Fibroblast of the conjunctiva (primary cell): ENCODE results near the gene ABR.

Experiments
- DNase-seq: peaks from one replicate; pipeline ENCODE4 v3.0.0-alpha.2; 2010; ENCODE audit warnings: low read depth

The ABR gene

GRCh38 chr17:1179818-1180742 is at the start of gene ABR:
Gene ABR (minus strand): TSS chr17:1179981. CDS start chr17:1179727, 254 bp downstream.
- DNase-seq, result no peak

- no peak for DNase-seq
Observed at GRCh38 chr17:1229349-1229899, 49.6 kb upstream of the ABR start.

- DNase-seq, result no peak
Observed at GRCh38 chr17:1228781-1229348, 49.1 kb upstream of the ABR start.

GRCh38 chr17:1227917-1228780 is 48.4 kb upstream of the ABR start:
- no peak for DNase-seq

- DNase-seq, result no peak
Observed at GRCh38 chr17:1227365-1227764, 47.6 kb upstream of the ABR start.

GRCh38 chr17:1226308-1226707 is 46.5 kb upstream of the ABR start:
- no peak for DNase-seq

- DNase-seq, result no peak
Observed at GRCh38 chr17:1224330-1224729, 44.5 kb upstream of the ABR start.

GRCh38 chr17:1223662-1224061 is 43.9 kb upstream of the ABR start:
- no peak for DNase-seq

GRCh38 chr17:1222321-1222720 is 42.5 kb upstream of the ABR start:
- no peak for DNase-seq

- DNase-seq, result no peak
Observed at GRCh38 chr17:1221209-1221608, 41.4 kb upstream of the ABR start.

GRCh38 chr17:1220346-1220745 is 40.6 kb upstream of the ABR start:
- no peak for DNase-seq

GRCh38 chr17:1217089-1217385 is 37.3 kb upstream of the ABR start:
- no peak for DNase-seq

- no peak for DNase-seq
Observed at GRCh38 chr17:1216217-1217088, 36.7 kb upstream of the ABR start.

GRCh38 chr17:1212946-1213345 is 33.2 kb upstream of the ABR start:
- DNase-seq, result no peak

- no peak for DNase-seq
Observed at GRCh38 chr17:1211287-1211686, 31.5 kb upstream of the ABR start.

- no peak for DNase-seq
Observed at GRCh38 chr17:1208966-1209365, 29.2 kb upstream of the ABR start.

GRCh38 chr17:1206026-1206777 is 26.4 kb upstream of the ABR start:
- DNase-seq, result no peak

GRCh38 chr17:1203967-1204291 is 24.1 kb upstream of the ABR start:
- no peak for DNase-seq

GRCh38 chr17:1203111-1203966 is 23.6 kb upstream of the ABR start:
- DNase-seq, result no peak

GRCh38 chr17:1202291-1202690 is 22.5 kb upstream of the ABR start:
- no peak for DNase-seq
